GM12892 (cell line): ENCODE data around the gene ARPC5L.

Experiments
- POLR2AphosphoS5 ChIP-seq: IDR thresholded peaks from 2 replicates; pipeline ENCODE4 v1.6.1; 2011; ENCODE audit warnings: low read depth, low read length, control low read depth
- TAF1 ChIP-seq: IDR thresholded peaks from 2 replicates; pipeline ENCODE4 v1.6.1; 2011; ENCODE audit warnings: low read depth, mild to moderate bottlenecking, control low read depth, low read length, borderline replicate concordance

- TF ChIP-seq POLR2AphosphoS5 (no peak), TAF1 (no peak)
Measured at GRCh38 chr9:124815601-124816000, 46.3 kb upstream of the ARPC5L start.
